ENCODE data around the gene SMC1B. TPM values are rescaled to one million over a fixed set of nuclear protein-coding genes. Genes with fewer than 3 reads are reported as not detected.

Gene SMC1B
- total RNA-seq, 1 donor from 2014 or later = not detected

DNA sequence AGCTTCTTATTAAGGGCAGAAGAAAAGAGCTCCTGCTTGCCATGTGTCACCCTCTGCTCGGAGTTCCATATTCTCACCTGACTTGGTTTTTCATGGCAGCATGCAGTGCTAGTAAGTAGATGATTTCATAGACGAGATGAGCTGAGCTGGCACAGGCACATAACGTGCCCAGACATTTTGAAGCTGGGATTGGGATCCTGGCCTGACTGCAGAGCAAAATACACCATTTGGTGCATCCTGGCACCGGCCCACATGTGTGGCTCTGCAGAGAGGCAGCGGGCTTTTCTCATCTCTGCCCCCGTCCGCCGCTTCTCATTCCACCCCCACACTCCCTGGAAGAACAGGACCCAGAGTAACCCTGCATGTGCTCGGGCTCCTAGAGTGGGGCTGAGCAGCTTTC, 78.9 kb downstream of the SMC1B start:
- Histone ChIP-seq H3K27me3 (ENCODE audit: low read depth) (no peaks in the 10 kb centered on the region), H3K36me3 (peaks cover 61% of the 10 kb centered on the region), H3K27ac (replicated peaks) (peak overlapping the region; percentile 92), H3K4me3 (no peak overlapping the region), H3K4me1 (peaks cover 59% of the 10 kb centered on the region), H3K9me3 (replicated peaks) (no peaks in the 10 kb centered on the region)
- intact Hi-C loops (cut with micrococcal nuclease) = no loop called here
- TF ChIP-seq, protein P1, sequence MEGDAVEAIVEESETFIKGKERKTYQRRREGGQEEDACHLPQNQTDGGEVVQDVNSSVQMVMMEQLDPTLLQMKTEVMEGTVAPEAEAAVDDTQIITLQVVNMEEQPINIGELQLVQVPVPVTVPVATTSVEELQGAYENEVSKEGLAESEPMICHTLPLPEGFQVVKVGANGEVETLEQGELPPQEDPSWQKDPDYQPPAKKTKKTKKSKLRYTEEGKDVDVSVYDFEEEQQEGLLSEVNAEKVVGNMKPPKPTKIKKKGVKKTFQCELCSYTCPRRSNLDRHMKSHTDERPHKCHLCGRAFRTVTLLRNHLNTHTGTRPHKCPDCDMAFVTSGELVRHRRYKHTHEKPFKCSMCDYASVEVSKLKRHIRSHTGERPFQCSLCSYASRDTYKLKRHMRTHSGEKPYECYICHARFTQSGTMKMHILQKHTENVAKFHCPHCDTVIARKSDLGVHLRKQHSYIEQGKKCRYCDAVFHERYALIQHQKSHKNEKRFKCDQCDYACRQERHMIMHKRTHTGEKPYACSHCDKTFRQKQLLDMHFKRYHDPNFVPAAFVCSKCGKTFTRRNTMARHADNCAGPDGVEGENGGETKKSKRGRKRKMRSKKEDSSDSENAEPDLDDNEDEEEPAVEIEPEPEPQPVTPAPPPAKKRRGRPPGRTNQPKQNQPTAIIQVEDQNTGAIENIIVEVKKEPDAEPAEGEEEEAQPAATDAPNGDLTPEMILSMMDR (IDR thresholded peaks at IDR 0.05; ENCODE audit: borderline replicate concordance) = no peak
- DNase-seq = no peak

DNA sequence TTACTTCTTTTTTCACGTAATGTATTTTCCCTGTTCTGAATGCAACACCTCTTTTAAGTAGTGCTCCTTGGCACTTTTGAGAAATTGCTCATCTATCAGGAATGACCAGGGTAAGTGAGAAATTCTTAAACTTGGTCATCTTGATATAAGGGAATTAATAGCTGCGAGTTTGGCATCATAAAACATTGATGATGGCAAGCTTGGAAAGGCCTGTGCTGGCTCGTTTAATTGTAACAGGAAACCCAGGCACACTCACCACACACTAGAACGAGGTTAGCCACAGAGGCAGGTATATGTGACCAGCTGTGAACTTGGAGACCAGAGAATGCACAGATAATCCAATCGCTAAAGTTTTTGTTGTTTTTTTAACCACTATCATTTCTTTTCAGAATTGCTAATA, 79.3 kb downstream of the SMC1B start:
- Histone ChIP-seq H3K9me3 (replicated peaks) (no peaks in the 10 kb centered on the region), H3K36me3 (peaks cover 57% of the 10 kb centered on the region), H3K4me3 (no peak overlapping the region), H3K27me3 (ENCODE audit: low read depth) (no peaks in the 10 kb centered on the region), H3K27ac (replicated peaks) (peak overlapping the region; percentile 92), H3K4me1 (peaks cover 64% of the 10 kb centered on the region)
- TF ChIP-seq, protein P1 (IDR thresholded peaks at IDR 0.05; ENCODE audit: borderline replicate concordance) = no peak
- DNase-seq = no peak
- intact Hi-C loops (cut with micrococcal nuclease) = no loop called here

DNA sequence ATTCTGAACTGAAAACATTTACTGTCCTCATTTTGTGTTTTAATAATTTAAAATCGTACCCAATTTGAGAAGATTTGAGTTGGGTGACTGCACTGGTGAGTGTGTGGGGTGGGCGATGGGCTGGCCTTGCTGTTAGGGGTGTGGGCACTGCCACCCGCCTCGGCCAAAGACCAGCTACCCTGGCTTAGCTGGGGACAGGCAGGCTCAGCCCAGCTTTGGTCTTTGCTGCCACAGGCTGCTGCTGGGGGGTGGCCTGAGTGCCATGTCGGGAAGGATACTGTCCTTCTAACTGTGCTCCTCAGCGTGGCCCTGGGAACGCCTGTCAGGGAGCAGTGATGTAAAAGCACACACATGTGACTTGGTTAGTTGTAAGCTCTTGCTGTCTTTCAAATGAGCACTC, 81.4 kb downstream of the SMC1B start:
- peaks cover 57% of the 10 kb centered on the region for H3K36me3 ChIP-seq
- peaks cover 63% of the 10 kb centered on the region for H3K4me1 ChIP-seq
- H3K27me3 ChIP-seq (ENCODE audit: low read depth) = no peaks in the 10 kb centered on the region
- TF ChIP-seq, protein P1 (IDR thresholded peaks at IDR 0.05; ENCODE audit: borderline replicate concordance) = no peak
- H3K9me3 ChIP-seq (replicated peaks) = no peaks in the 10 kb centered on the region
- H3K4me3 ChIP-seq = no peak overlapping the region
- no peak overlapping the region for H3K27ac ChIP-seq (replicated peaks)
- intact Hi-C loops (cut with micrococcal nuclease) = no loop called here
- no peak for DNase-seq

DNA sequence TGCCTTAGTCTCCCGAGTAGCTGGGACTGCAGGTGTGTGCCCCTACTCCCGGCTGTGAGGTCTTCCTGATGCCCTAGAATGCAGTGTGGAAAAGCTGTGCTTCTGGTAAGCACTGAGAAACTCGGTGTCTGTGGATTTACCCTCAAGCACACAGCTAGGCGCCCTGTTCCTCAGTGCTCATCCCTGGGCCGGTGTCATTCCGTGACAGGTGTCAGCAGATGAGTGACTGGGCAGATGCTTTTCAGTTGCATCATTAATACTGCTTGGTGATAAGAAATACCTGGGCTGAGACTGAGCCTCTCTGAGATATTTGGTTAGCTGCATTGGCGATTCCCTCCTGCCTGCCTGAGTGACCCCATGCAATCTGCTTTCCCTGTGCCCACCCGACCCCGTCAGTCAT, 81.9 kb downstream of the SMC1B start:
- no peak for DNase-seq
- no peaks in the 10 kb centered on the region for H3K9me3 ChIP-seq (replicated peaks)
- TF ChIP-seq, protein P1 (IDR thresholded peaks at IDR 0.05; ENCODE audit: borderline replicate concordance) = no peak
- intact Hi-C loops (cut with micrococcal nuclease) = no loop called here
- H3K27ac ChIP-seq (replicated peaks) = peak overlapping the region; percentile 83
- peaks cover 58% of the 10 kb centered on the region for H3K36me3 ChIP-seq
- no peak overlapping the region for H3K4me3 ChIP-seq
- H3K4me1 ChIP-seq = peaks cover 58% of the 10 kb centered on the region
- no peaks in the 10 kb centered on the region for H3K27me3 ChIP-seq (ENCODE audit: low read depth)

DNA sequence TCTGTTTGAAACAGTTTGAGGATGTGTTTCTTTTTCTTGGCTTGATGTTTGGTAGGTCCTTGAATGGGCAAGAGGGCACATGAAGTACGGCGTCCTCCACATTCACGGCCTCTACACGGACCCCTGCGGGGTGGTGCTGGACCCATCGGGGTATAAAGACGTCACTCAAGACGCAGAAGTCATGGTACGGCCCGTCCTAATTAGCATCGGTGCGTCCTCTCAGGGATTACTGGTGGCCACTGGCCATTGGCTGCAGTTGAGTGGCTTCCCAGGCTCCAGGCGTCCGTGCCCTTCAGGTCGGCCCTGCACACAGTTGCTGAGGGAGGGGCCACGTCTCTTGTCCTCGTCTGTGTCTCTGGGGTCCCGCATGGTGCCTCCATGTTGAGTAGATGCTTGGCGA, 82.9 kb downstream of the SMC1B start:
- peak overlapping the region; percentile 83 for H3K27ac ChIP-seq (replicated peaks)
- peaks cover 53% of the 10 kb centered on the region for H3K36me3 ChIP-seq
- peaks cover 50% of the 10 kb centered on the region for H3K4me1 ChIP-seq
- no peak overlapping the region for H3K4me3 ChIP-seq
- no peaks in the 10 kb centered on the region for H3K9me3 ChIP-seq (replicated peaks)
- intact Hi-C loops (cut with micrococcal nuclease) = no loop called here
- H3K27me3 ChIP-seq (ENCODE audit: low read depth) = no peaks in the 10 kb centered on the region
- no peak for DNase-seq
- TF ChIP-seq, protein P1 (IDR thresholded peaks at IDR 0.05; ENCODE audit: borderline replicate concordance) = no peak

DNA sequence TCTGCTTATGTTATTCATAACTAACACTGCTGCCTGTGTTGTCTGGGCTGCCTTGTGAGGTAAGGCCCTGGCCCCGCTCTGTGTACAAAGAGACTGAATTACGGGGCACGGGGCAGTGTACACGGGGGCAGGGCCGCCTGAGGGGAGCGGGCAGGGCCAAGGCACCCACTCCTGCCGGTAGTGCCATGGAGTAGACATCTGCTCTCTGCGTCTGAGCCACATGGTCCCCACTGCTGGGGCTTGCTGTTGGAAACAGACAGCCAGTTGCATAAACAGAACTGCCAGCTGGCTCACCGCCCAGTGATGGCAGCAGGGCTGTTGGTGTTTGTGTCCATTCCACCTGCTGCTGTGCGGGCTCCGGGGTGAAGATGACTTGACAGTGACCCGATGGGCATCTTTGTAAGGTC, 83.9 kb downstream of the SMC1B start:
- intact Hi-C loops (cut with micrococcal nuclease) = no loop called here
- Histone ChIP-seq H3K4me3 (no peak overlapping the region), H3K27ac (replicated peaks) (peak overlapping the region; percentile 83), H3K9me3 (replicated peaks) (no peaks in the 10 kb centered on the region), H3K27me3 (ENCODE audit: low read depth) (no peaks in the 10 kb centered on the region), H3K36me3 (peaks cover 45% of the 10 kb centered on the region), H3K4me1 (peaks cover 53% of the 10 kb centered on the region)
- TF ChIP-seq, protein P1 (IDR thresholded peaks at IDR 0.05; ENCODE audit: borderline replicate concordance) = no peak
- DNase-seq = peak; percentile 82
